HepG2 (cell line): ENCODE data around the gene COMMD1. TPM values are rescaled to one million over a fixed set of nuclear protein-coding genes. Genes with fewer than 3 reads are reported as not detected.

Source experiments
- ATAC-seq: fragments of 200-7000 bp; cut with Tn5 transposase; 3 replicates; pipeline ENCODE4 v1.9.1; 2020; ENCODE audit warnings: mild to moderate bottlenecking, moderate library complexity
- BruUV-seq: library from RNA; stranded (reverse); fragments of 400-500 nt; replicated peaks from 2 replicates; lab custom pipeline; 2021; lab: Mats Ljungman, UMichigan
- CTCF ChIA-PET: fragments of 300-600 bp; formaldehyde crosslinking; extraction: SDS; loops from one replicate; lab custom pipeline; 2021; ENCODE audit warnings: low total read pairs, inconsistent platforms, low intra/inter-chr PET ratio; lab: Yijun Ruan, JAX
- POLR2A ChIA-PET: fragments of 350-600 bp; sonication (Branson Sonifier 250); formaldehyde crosslinking; loops from one replicate; lab custom pipeline; 2020; ENCODE audit warnings: antibody characterized with exemption, inconsistent platforms; lab: Yijun Ruan, JAX
- DNase-seq: peaks from one replicate; pipeline ENCODE4 v3.0.0-alpha.2; 2015; ENCODE audit warnings: low spot score
- FAIRE-seq: peaks from 3 replicates; lab custom pipeline; 2011; peaks lifted over from hg19 to GRCh38; lab: Jason Lieb, UNC
- H2AFZ ChIP-seq: one replicate; pipeline ENCODE4 v1.6.1; 2011; ENCODE audit warnings: low read length, inconsistent platforms
- H3K27ac ChIP-seq: fragments of 300-600 bp; 3 replicates; pipeline ENCODE4 v1.8.0; 2011; ENCODE audit warnings: mixed run types, mild to moderate bottlenecking, mixed read lengths, low read length, inconsistent platforms; ENCODE audit not compliant: insufficient read depth; ENCODE audit errors: extremely low read length
- H3K27me3 ChIP-seq, 2 experiments: fragments of 200-600 bp in 1 of 2; 2 replicates in 1 of 2; 3 replicates in 1 of 2; pipeline versions ENCODE4 v1.6.0 to v1.8.0; 2011; ENCODE audit warnings: low read length in 2 of 2, mild to moderate bottlenecking in 2 of 2, moderate library complexity in 2 of 2, inconsistent platforms in 1 of 2; ENCODE audit not compliant: insufficient read depth in 2 of 2, control insufficient read depth in 1 of 2
- H3K36me3 ChIP-seq, 2 experiments: fragments of 200-600 bp in 1 of 2; replicated peaks in 1 of 2; 2 replicates in 1 of 2; 3 replicates in 1 of 2; pipeline versions ENCODE4 v1.5.1 to v1.8.0; 2011; ENCODE audit warnings: low read length in 2 of 2, inconsistent platforms in 1 of 2; ENCODE audit not compliant: insufficient read depth in 2 of 2, control insufficient read depth in 1 of 2
- H3K4me1 ChIP-seq: 2 replicates; pipeline ENCODE4 v1.5.1; 2012; ENCODE audit warnings: low read length, inconsistent platforms; ENCODE audit not compliant: insufficient read depth
- H3K4me2 ChIP-seq: 2 replicates; pipeline ENCODE4 v1.6.0; 2011; ENCODE audit warnings: low read depth, low read length, inconsistent platforms
- H3K4me3 ChIP-seq, 3 experiments: fragments of 200-600 bp in 1 of 3; sonication (generic), shearing (Covaris generic) in 1 of 3; replicated peaks in 1 of 3; 2 replicates each; pipeline ENCODE4 v1.5.1; 2011 to 2016; ENCODE audit warnings: low read length in 3 of 3, inconsistent platforms in 2 of 3, low read depth in 2 of 3, mild to moderate bottlenecking in 2 of 3, control low read depth in 1 of 3, mixed read lengths in 1 of 3; ENCODE audit not compliant: insufficient read depth in 1 of 3
- H3K79me2 ChIP-seq: one replicate; pipeline ENCODE4 v1.6.1; 2011; ENCODE audit warnings: low read length, inconsistent platforms; ENCODE audit not compliant: insufficient read depth
- H3K9ac ChIP-seq: 2 replicates; pipeline ENCODE4 v1.6.0; 2011; ENCODE audit warnings: mild to moderate bottlenecking, low read depth, low read length, inconsistent platforms; ENCODE audit not compliant: insufficient read depth
- H3K9me3 ChIP-seq: 2 replicates; pipeline ENCODE4 v1.5.1; 2012; ENCODE audit warnings: mild to moderate bottlenecking, low read length
- H4K20me1 ChIP-seq: 2 replicates; pipeline ENCODE4 v1.6.0; 2011; ENCODE audit warnings: inconsistent platforms, mild to moderate bottlenecking, low read length, moderate library complexity; ENCODE audit not compliant: insufficient read depth
- CHD4 ChIP-seq: fragments of 200-600 bp; sonication (generic); IDR thresholded peaks from 2 replicates; pipeline ENCODE4 v1.7.0; 2017; ENCODE audit warnings: mild to moderate bottlenecking, low read length, borderline replicate concordance
- GATAD1 ChIP-seq: IDR thresholded peaks from 2 replicates; pipeline ENCODE4 v1.6.1; 2016; ENCODE audit warnings: missing genetic modification reagents, missing compliant biosample characterization
- HCFC1 ChIP-seq: fragments of 150-350 bp; IDR thresholded peaks from 2 replicates; pipeline ENCODE4 v1.6.1; 2014; ENCODE audit warnings: low read depth, low read length
- HNRNPK ChIP-seq: fragments of 200-400 bp; formaldehyde crosslinking; IDR thresholded peaks from 2 replicates; pipeline ENCODE4 v1.6.1; 2018; ENCODE audit warnings: low read length, low read depth, moderate library complexity, mild to moderate bottlenecking; ENCODE audit not compliant: poor library complexity, severe bottlenecking
- MBD4 ChIP-seq: IDR thresholded peaks from 2 replicates; pipeline ENCODE4 v1.6.1; 2012; ENCODE audit warnings: low read length, inconsistent platforms, borderline replicate concordance
- NRL ChIP-seq: sonication (generic); formaldehyde crosslinking; IDR thresholded peaks from 2 replicates; pipeline ENCODE4 v1.5.0; 2020; ENCODE audit warnings: missing genetic modification reagents, mild to moderate bottlenecking, moderate library complexity, borderline replicate concordance
- RBM22 ChIP-seq: fragments of 200-400 bp; formaldehyde crosslinking; optimal IDR thresholded peaks from 2 replicates; pipeline ENCODE3; 2017; ENCODE audit warnings: mild to moderate bottlenecking, low read length, moderate library complexity
- TCF7L2 ChIP-seq: IDR thresholded peaks from 2 replicates; pipeline ENCODE4 v1.6.1; 2011; ENCODE audit warnings: mild to moderate bottlenecking, low read depth, low read length, moderate library complexity
- ZBTB20 ChIP-seq: sonication (generic); formaldehyde crosslinking; IDR thresholded peaks from 2 replicates; pipeline ENCODE4 v1.8.1; 2023; ENCODE audit warnings: missing genetic modification reagents, low read depth, mild to moderate bottlenecking, borderline replicate concordance
- ZNF230 ChIP-seq: sonication (generic); formaldehyde crosslinking; IDR thresholded peaks from 2 replicates; pipeline ENCODE4 v1.4.0; 2020; ENCODE audit warnings: mild to moderate bottlenecking, missing genetic modification reagents
- ZNF629 ChIP-seq: sonication (generic); formaldehyde crosslinking; conservative IDR thresholded peaks from 2 replicates; pipeline ENCODE4 v1.5.0; 2020; ENCODE audit warnings: missing genetic modification reagents
- ZNF709 ChIP-seq: sonication (generic); formaldehyde crosslinking; IDR thresholded peaks from 2 replicates; pipeline ENCODE4 v1.5.0; 2020; ENCODE audit warnings: mild to moderate bottlenecking, missing genetic modification reagents
- ZSCAN22 ChIP-seq: sonication (generic); formaldehyde crosslinking; IDR thresholded peaks from 2 replicates; pipeline ENCODE4 v1.4.0; 2020; ENCODE audit warnings: mild to moderate bottlenecking, missing genetic modification reagents
- ZZZ3 ChIP-seq: sonication (generic); formaldehyde crosslinking; IDR thresholded peaks from 2 replicates; pipeline ENCODE4 v1.4.0; 2020; ENCODE audit warnings: missing genetic modification reagents, mild to moderate bottlenecking, borderline replicate concordance
- in situ Hi-C: cut with HindIII; loops from 2 replicates; pipeline ENCODE4 v1.10.0; 2017; ENCODE audit warnings: low pct_unique_long_range_greater_than_20kb; ENCODE audit not compliant: extremely low pct_ligation_motif_present
- intact Hi-C: fragments of 100-400 bp; cut with micrococcal nuclease; formaldehyde crosslinking; loops from one replicate; pipeline ENCODE4 v1.10.0; 2022; ENCODE audit not compliant: unreplicated experiment
- polyA plus RNA-seq, 8 experiments: library from polyadenylated mRNA; depleted of rRNA in 3 of 8; stranded (reverse) in 7 of 8; unstranded in 1 of 8; fragments of >200 nt; fragmentation: Illumina TruSeq in 4 of 8; extraction: Trizol in 4 of 8; gene quantifications; 2 replicates each; pipeline versions ENCODE4 v1.2.1 to v1.2.3, GENCODE V29; 2011 to 2016; ENCODE audit warnings: low read depth in 4 of 8, missing spikeins in 1 of 8, mixed read lengths in 1 of 8; ENCODE audit not compliant: insufficient read depth in 1 of 8
- total RNA-seq, 5 experiments: library from RNA; depleted of rRNA; stranded (reverse); fragments of >200 nt; fragmentation: Illumina TruSeq; extraction: Trizol; gene quantifications; 2 replicates each; pipeline ENCODE4 v1.2.3, GENCODE V29; 2016; ENCODE audit warnings: low read depth in 1 of 5
- TF ChIP-seq, protein P1 (sequence below): IDR thresholded peaks from 2 replicates; pipeline ENCODE4 v1.6.1; 2018; ENCODE audit warnings: missing genetic modification reagents, mild to moderate bottlenecking, missing compliant biosample characterization
- TF ChIP-seq, protein P2 (sequence below): sonication (generic); formaldehyde crosslinking; IDR thresholded peaks from 2 replicates; pipeline ENCODE4 v1.8.0; 2022; ENCODE audit warnings: low read depth, missing genetic modification reagents
- TF ChIP-seq, protein P3 (sequence below): sonication (generic); formaldehyde crosslinking; IDR thresholded peaks from 2 replicates; pipeline ENCODE4 v1.8.1; 2023; ENCODE audit warnings: mild to moderate bottlenecking, missing genetic modification reagents
- TF ChIP-seq, protein P4 (sequence below): sonication (generic); formaldehyde crosslinking; IDR thresholded peaks from 2 replicates; pipeline ENCODE4 v1.5.0; 2020; ENCODE audit warnings: mild to moderate bottlenecking, missing genetic modification reagents

COMMD1 gene
- total and polyA plus RNA-seq, 2 of the 13 experiments (the other 11 are each of a cell fraction or from before 2014, with no cell fraction given): 25.7 to 105 TPM

DNA sequence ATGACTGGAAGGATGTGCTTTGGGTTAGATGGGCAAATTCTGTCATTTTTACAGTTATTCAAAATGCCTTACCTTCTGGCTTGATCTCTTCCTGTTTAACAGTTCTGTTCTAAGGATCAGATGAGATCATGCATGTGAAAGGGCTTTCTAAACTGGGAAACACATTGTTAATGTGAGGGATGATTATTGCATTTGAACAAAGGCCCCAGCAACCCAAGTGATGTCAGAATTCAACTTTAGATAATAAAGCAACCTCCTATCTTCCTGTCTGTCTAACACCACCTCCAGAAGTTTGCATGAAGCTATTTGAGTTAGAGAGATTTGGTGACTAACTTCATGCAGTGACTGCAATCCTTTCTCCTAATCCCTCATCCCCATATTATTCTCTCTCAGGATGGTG lies 212.7 kb downstream of the COMMD1 start:
- no peak overlapping the region for H3K9ac ChIP-seq
- no peak overlapping the region for H3K27ac ChIP-seq
- H3K4me3 ChIP-seq: no peak overlapping the region
- FAIRE-seq (no peak), DNase-seq (no peak), ATAC-seq (no peak)
- H2AFZ ChIP-seq: no peak overlapping the region
- no peaks in the 10 kb centered on the region for H3K79me2 ChIP-seq
- in situ Hi-C loops: no loop called here
- H3K4me2 ChIP-seq: no peak overlapping the region
- CTCF ChIA-PET: no interaction called here
- no peaks in the 10 kb centered on the region for H3K27me3 ChIP-seq
- H4K20me1 ChIP-seq: no peaks in the 10 kb centered on the region
- no TSS peak for BruUV-seq
- H3K36me3 ChIP-seq: no peaks in the 10 kb centered on the region
- no peaks in the 10 kb centered on the region for H3K9me3 ChIP-seq
- TF ChIP-seq RBM22: no peak
- no peak for TF ChIP-seq CHD4
- TF ChIP-seq HNRNPK: no peak
- TF ChIP-seq MBD4: no peak
- no peak for TF ChIP-seq ZBTB20 (CRISPR knock-in tag)
- TF ChIP-seq ZZZ3 (CRISPR knock-in tag): no peak
- no peak for TF ChIP-seq ZSCAN22 (CRISPR knock-in tag)
- TF ChIP-seq, protein P1, sequence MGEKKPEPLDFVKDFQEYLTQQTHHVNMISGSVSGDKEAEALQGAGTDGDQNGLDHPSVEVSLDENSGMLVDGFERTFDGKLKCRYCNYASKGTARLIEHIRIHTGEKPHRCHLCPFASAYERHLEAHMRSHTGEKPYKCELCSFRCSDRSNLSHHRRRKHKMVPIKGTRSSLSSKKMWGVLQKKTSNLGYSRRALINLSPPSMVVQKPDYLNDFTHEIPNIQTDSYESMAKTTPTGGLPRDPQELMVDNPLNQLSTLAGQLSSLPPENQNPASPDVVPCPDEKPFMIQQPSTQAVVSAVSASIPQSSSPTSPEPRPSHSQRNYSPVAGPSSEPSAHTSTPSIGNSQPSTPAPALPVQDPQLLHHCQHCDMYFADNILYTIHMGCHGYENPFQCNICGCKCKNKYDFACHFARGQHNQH (CRISPR knock-in tag): no peak
- no peak for TF ChIP-seq HCFC1
- TF ChIP-seq GATAD1 (CRISPR knock-in tag): no peak
- no peak for TF ChIP-seq ZNF709
- no peak for TF ChIP-seq TCF7L2
- TF ChIP-seq, protein P2, sequence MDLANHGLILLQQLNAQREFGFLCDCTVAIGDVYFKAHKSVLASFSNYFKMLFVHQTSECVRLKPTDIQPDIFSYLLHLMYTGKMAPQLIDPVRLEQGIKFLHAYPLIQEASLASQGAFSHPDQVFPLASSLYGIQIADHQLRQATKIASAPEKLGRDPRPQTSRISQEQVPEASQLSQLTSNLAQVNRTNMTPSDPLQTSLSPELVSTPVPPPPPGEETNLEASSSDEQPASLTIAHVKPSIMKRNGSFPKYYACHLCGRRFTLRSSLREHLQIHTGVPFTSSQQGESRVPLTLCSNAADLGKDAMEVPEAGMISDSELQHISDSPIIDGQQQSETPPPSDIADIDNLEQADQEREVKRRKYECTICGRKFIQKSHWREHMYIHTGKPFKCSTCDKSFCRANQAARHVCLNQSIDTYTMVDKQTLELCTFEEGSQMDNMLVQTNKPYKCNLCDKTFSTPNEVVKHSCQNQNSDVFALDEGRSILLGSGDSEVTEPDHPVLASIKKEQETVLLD (CRISPR knock-in tag): no peak
- TF ChIP-seq, protein P3, sequence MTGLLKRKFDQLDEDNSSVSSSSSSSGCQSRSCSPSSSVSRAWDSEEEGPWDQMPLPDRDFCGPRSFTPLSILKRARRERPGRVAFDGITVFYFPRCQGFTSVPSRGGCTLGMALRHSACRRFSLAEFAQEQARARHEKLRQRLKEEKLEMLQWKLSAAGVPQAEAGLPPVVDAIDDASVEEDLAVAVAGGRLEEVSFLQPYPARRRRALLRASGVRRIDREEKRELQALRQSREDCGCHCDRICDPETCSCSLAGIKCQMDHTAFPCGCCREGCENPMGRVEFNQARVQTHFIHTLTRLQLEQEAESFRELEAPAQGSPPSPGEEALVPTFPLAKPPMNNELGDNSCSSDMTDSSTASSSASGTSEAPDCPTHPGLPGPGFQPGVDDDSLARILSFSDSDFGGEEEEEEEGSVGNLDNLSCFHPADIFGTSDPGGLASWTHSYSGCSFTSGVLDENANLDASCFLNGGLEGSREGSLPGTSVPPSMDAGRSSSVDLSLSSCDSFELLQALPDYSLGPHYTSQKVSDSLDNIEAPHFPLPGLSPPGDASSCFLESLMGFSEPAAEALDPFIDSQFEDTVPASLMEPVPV (CRISPR knock-in tag): no peak
- TF ChIP-seq, protein P4, sequence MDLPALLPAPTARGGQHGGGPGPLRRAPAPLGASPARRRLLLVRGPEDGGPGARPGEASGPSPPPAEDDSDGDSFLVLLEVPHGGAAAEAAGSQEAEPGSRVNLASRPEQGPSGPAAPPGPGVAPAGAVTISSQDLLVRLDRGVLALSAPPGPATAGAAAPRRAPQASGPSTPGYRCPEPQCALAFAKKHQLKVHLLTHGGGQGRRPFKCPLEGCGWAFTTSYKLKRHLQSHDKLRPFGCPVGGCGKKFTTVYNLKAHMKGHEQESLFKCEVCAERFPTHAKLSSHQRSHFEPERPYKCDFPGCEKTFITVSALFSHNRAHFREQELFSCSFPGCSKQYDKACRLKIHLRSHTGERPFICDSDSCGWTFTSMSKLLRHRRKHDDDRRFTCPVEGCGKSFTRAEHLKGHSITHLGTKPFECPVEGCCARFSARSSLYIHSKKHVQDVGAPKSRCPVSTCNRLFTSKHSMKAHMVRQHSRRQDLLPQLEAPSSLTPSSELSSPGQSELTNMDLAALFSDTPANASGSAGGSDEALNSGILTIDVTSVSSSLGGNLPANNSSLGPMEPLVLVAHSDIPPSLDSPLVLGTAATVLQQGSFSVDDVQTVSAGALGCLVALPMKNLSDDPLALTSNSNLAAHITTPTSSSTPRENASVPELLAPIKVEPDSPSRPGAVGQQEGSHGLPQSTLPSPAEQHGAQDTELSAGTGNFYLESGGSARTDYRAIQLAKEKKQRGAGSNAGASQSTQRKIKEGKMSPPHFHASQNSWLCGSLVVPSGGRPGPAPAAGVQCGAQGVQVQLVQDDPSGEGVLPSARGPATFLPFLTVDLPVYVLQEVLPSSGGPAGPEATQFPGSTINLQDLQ (CRISPR knock-in tag): no peak
- TF ChIP-seq ZNF629: no peak
- TF ChIP-seq ZNF230 (CRISPR knock-in tag): no peak
- TF ChIP-seq NRL: no peak
- intact Hi-C loops: no loop called here
- POLR2A ChIA-PET: no interaction called here
- H3K4me1 ChIP-seq: no peaks in the 10 kb centered on the region
